HG02588 (cell line): ENCODE results near the gene ZNF630.
"Not testable (repeated sequence)": the region's sequence is repeated elsewhere in the genome, so short reads cannot be mapped to it uniquely, and the experiment has no call there.

Source experiments
- ATAC-seq: cut with Tn5 transposase; IDR thresholded peaks from one replicate; pipeline ENCODE4 v1.9.1; 2021; ENCODE audit warnings: mild to moderate bottlenecking, moderate library complexity; ENCODE audit not compliant: unreplicated experiment

The ZNF630 gene

GRCh38 chrX:48071064-48071985 lies at the start of gene ZNF630:
Gene ZNF630 (minus strand): TSS chrX:48071640. CDS start chrX:48066886, 4,754 bp downstream.
- ATAC-seq: peak; percentile 84

DNA sequence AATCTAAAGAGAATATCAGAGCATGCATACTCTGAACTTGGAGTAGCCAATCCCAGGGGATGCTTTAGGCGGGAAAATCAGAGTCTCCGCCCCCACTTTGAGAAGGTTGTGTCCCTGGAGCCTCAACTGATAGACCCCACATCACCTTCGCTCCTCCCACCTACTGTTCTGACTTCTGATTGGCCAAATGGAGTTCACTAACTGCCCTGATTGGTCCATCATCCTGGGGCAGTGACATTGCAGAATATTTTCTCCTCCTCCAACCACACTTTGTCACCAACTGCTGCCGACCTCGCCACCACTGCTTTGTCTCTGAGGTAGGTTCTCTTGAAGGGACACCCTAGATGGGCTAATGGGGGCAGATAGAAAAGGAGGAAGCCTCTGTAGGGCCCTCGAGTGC lies 36.3 kb upstream of the ZNF630 start:
- ATAC-seq: no peak

GRCh38 chrX:48102874-48103374 lies 31.5 kb upstream of the ZNF630 start:
- no peak for ATAC-seq

GRCh38 chrX:48101443-48101842 lies 30.0 kb upstream of the ZNF630 start:
- no peak for ATAC-seq

DNA sequence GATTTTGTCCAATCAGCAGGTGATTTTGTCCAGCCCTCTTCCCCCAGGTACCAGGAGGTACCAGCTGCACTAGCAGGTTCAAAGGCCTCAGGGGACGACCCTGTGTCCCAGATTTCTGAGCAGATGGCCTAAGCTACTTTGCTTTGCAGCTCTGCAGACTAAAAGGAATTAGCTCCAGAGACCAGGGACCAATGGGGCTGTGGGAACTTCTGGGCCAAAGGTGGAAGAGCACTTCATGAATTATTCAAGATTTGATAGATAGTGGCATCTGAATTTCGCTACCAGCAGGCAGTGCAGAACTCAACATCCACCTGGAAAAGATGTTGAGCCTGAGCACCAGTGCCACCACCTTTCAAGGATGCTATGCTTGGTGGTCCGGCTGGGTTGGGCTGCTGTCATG lies 21.1 kb upstream of the ZNF630 start:
- not testable (repeated sequence) for ATAC-seq

DNA sequence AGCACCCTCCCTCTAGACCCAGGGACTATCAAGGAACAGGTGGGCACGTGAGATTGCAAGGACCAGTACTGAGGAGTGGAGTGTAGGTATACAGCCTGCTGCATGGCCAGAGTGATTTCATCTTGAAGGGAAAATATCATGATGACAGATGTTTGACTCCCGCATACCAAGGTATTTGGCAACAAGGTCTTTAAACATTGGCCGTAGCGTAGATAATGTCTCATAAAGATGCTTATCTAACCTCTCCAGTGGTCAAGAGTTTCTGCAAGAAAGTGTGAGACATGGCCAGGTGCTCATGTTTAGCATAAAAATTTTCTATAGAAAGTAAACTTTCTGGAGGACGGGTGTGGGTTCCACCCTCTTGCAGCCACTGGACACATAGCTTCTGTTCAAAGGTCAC lies 18.7 kb upstream of the ZNF630 start:
- ATAC-seq: no peak

GRCh38 chrX:48086082-48086481 lies 14.6 kb upstream of the ZNF630 start:
- ATAC-seq: no peak

GRCh38 chrX:48083706-48084105 lies 12.3 kb upstream of the ZNF630 start:
- ATAC-seq: no peak

DNA sequence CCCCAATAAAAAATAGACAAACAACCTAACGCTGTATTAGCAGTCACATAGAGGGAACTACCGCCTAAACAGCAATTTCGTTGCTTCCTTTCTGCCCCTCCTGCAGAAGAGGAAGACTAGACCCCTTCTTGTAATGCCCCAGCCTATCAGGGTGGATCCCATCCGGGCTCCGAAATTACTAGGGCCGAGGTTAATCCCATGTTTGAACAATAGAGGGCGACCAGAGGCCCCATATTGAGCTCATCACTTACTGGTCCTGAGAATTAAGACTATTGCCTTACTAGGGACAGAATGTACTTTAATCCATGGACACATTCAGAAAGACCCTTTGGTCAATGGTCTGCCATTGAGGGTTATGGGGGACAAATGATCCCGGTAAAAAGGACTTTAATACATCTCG lies 11.8 kb upstream of the ZNF630 start:
- no peak for ATAC-seq

DNA sequence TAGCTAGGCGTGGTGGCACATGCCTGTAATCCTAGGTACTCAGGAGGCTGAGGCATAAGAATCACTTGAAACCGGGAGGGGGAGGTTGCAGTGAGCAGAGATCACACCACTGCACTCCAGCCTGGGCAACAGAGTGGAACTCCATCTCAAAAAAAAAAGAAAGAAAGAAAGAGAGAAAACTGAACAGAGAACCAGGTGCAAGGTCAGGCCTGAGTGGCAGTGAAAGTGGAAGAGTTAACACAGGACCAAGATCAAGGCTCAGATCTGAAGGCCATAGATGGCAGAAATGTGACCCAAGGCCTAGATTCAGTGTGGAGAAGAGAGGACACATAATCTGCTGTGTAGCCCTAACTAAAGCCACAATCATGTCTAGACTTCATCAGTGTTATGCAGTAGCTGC lies 4.9 kb upstream of the ZNF630 start:
- ATAC-seq: no peak

DNA sequence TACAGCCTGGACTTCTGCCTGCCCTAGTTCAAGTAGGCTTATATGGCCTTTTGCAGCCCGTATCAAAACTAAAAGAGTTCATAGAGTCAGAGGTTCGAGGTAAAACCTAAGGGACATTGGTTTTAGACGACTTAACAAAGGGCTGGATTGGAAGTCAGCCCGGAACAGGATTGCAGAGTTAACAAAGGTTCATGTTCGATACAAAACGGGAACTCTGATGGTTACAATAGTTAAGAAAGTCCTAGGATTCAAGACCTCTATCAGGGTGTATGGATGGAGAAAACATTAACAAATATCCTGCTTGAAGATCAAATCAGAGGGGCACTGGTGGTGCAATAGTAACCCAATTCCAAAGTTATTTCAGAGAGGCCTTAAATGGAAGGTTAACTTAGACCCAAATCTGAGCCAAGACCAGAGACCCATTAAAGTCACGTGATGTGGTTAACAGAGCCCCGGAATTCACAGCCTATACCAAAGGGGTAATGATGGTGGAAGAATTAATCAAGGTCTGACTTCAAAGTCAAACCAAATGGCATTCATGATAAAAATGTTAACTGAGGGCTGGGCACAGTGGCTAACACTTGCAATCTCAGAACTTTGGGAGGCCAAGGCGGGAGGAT lies 656 bp upstream of the ZNF630 start:
- ATAC-seq: no peak

DNA sequence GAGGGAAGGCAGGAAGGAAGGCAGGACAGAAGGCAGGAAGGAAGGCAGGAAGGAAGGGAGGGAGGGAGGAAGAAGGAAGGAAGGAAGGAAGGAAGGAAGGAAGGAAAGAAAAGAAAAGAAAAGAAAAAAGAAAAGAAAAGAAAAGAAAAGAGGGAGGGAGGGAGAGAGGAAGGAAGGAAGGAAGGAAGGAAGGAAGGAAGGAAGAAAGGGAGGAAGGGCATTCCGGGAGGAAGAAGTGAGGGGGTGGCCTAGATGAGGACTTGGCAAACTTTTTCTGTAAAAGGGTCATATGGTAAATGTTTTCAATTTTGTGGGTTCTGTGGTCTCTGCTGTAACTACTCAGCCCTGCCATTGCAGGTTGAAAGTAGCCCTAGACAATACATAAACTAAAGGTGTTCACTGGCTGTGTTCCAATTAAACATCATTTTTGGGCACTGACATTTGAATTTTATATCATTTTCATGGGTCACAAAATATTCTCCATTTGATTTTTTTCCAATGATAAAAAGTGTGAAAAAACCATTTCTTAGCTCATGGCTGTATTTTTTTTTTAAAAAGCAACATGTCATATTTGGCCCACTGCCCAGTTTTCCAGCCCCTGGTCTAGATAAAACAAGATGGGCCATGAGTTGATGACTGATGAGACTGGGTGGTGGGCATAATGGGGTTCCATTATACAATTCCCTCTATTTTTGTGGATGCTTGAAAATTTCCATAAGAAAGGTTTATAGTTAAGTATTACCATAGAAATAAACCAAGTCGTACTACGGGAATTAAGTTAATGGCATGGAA lies 3.1 kb downstream of the ZNF630 start:
- ATAC-seq: no peak

DNA sequence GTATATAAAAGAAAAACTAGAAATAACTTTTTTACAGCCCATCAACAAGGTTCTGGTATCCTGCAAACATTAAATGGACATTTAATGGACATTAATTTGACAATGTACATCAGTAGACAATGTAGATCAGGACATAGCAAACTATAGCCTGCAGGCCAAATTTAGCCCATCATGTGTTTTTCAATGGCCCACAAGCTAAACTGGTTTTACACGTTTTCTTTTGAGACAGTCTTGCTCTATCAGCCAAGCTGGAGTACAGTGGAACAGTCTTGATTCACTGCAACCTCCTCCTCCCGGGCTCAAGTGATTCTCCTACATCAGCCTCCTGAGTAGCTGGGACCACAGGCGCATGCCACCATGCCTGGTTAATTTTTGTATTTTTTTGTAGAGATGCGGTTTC lies 7.2 kb downstream of the ZNF630 start:
- ATAC-seq: no peak

DNA sequence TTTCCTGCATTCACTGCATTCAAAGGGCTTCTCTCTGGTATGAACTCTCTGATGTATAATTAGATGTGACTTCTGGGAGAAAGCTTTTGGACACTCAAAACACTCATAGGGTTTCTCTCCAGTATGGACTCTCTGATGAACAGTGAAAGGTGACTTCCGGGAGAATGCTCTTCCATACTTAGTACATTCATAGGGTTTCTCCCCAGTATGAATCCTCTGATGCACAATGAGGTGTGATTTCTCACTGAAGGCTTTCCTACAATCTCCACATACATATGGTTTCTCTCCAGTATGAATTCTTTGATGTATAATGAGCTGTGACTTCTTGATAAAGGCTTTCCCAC lies 12.2 kb downstream of the ZNF630 start:
- no peak for ATAC-seq

DNA sequence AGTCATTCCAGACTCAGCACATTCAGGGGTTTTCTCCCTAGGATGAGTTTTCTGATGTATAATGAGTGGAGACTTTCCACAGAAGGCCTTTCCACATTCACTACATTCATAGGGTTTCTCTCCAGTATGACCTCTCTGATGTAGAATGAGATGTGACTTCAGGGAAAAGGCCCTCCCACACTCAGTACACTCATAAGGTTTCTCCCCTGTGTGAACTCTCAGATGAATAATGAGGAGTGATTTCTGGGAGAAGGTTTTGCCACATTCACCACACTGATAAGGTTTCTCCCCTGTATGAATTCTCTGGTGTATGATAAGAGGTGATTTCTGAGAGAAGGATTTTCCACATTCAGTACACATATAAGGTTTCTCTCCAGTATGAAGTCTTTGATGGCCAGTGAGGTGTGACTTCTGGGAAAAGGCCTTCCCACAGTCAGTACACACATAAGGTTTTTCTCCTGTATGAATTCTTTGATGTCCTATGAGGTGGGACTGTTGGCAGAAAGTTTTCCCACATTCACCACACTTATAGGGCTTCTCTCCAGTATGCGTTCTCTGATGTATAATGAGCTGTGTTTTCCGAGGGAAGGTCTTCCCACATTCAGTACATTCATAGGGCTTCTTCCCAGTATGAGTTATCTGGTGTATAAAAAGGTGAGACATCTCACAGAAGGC lies 12.7 kb downstream of the ZNF630 start:
- no peak for ATAC-seq

DNA sequence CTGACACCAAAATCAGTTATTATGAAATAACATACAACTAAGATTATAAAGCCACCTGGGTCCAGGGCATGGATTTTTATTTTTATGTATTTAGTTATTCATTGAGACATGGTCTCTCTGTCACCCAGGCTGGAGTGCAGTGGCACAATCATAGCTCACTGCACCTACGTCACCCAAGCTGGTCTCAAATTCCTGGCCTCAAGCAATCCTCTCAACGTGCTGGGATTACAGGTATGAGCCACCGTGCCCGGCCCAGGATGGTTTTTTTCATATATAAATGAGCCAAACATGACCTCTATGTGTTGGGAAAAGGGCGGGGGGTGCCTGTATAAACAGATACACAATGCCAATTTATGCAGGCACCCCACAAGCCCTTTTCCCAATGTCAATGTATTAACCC lies 24.6 kb downstream of the ZNF630 start:
- ATAC-seq: no peak

- no peak for ATAC-seq
These were observed 25.8 kb downstream of the ZNF630 start for GRCh38 chrX:48045410-48046311.

DNA sequence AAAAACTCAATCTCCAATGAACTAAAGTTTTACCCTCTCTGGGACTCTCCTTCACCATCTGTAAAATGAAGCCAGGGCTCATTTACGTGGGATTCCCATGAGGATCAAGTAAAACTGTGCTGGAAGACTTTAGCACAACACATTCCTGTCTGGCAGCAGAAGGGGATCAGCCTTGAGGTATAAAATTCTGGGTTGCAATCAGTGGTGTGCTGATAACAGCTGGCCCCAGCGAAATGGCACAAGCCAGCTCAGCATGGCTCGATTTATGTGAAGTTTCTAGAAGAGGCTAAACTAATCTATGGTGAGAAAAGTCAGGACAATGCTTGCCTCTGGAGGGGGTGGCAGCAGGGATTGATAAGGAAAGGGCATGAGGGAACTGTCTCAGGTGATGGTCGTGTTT lies 28.4 kb downstream of the ZNF630 start:
- ATAC-seq: no peak

- ATAC-seq: no peak
These were observed 35.5 kb downstream of the ZNF630 start for GRCh38 chrX:48035891-48036290.

- ATAC-seq: not testable (repeated sequence)
These were observed 40.7 kb downstream of the ZNF630 start for GRCh38 chrX:48030641-48031173.
